GM12801 (cell line): ENCODE measurements around the gene IFNW1.
"Not testable (repeated sequence)": the region's sequence is repeated elsewhere in the genome, so short reads cannot be mapped to it uniquely, and the experiment has no call there.

ENCODE experiments used
- TF ChIP-seq, protein P1 (sequence below): IDR thresholded peaks from one replicate; pipeline ENCODE4 v1.5.1; 2011; ENCODE audit warnings: control low read depth; ENCODE audit not compliant: insufficient read length; ENCODE audit errors: extremely low read depth

The IFNW1 gene

DNA sequence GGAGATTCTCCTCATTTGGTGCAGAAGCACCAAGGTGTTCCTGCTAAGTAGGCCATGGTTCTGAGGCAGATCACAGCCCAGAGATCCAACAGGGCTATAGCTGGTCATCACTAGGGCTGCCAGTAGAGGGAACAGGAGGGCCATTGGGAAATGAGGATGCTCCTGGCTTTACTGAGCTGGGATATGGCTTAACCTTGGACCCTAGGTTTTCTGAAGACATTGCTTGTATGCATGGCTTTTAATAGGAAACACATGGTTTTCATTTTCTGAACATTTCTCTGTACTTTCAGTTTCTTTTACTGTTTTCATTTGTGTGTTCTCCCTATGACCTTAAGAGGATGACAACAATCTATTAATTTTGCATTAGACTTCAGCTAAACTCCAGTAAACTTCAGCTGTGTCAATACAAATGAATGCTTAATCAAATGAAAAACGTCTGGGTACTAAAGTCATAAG lies at the start of gene IFNW1:
Gene IFNW1 (minus strand): TSS at position 406 of the 456 bp plus-strand sequence. CDS start 262 bp downstream, at position 144.
- TF ChIP-seq, protein P1, sequence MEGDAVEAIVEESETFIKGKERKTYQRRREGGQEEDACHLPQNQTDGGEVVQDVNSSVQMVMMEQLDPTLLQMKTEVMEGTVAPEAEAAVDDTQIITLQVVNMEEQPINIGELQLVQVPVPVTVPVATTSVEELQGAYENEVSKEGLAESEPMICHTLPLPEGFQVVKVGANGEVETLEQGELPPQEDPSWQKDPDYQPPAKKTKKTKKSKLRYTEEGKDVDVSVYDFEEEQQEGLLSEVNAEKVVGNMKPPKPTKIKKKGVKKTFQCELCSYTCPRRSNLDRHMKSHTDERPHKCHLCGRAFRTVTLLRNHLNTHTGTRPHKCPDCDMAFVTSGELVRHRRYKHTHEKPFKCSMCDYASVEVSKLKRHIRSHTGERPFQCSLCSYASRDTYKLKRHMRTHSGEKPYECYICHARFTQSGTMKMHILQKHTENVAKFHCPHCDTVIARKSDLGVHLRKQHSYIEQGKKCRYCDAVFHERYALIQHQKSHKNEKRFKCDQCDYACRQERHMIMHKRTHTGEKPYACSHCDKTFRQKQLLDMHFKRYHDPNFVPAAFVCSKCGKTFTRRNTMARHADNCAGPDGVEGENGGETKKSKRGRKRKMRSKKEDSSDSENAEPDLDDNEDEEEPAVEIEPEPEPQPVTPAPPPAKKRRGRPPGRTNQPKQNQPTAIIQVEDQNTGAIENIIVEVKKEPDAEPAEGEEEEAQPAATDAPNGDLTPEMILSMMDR = no peak

DNA sequence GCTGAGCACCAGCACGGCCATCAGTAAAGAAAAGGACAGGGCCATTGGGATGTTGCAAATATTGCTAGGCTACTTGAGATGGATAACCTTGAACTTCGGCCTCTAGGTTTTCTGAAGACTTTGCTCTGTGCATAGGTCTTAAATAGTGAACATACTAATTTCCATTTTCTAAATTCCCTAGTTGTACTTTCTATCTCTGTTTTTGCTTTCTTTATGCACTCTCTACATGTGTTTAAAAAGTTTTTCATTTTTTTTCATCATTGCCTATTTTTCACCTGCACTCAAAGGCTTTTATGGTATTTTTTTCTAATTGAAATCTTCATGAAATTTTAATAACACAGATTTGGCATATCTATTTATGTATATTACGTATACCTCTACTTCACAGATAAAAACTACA lies 45.9 kb upstream of the IFNW1 start, which contains the start of gene IFNA4:
Gene IFNA4 (minus strand): TSS at position 101 of the 400 bp plus-strand sequence. CDS start 56 bp downstream, at position 45.
- TF ChIP-seq, protein P1 = not testable (repeated sequence)

DNA sequence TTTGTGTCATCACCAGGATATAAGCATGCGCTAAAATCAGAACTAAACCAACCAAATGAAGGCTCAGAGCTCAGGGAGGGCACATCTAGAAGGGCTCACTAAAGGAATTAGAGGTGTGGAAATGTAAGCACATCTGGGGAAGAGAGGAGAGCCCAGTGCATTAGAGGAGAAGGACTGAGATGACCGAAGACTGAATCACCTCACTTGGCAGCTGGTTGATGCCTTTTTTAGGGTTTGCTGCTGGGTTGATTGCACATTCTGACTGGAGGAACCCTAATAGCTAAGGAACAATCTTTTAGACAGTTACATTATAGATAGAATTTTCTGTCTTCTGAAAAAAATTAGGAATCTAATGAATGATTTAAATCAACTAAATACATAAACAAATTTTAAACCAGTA lies 33.0 kb upstream of the IFNW1 start:
- TF ChIP-seq, protein P1 = no peak

DNA sequence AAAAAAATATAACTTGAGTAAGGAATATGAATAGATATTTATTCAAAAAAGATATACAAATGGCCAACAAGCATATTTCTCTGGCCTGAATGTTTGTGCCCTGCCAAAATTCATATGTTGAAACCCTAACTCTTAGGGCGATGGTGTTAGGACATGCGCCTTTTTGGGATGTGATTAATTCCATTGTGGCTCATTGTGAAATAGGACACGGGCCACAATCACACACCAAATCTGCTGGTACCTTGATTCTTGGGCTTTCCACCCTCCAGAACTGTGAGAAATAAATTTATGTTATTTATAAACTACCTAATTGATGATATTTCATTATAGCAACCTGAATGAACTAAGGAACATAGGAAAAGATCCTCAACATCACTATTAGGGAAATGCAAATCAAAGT lies 30.5 kb upstream of the IFNW1 start:
- TF ChIP-seq, protein P1 = no peak

- TF ChIP-seq, protein P1 = no peak
Observed at GRCh38 chr9:21171351-21171750, 29.7 kb upstream of the IFNW1 start.

DNA sequence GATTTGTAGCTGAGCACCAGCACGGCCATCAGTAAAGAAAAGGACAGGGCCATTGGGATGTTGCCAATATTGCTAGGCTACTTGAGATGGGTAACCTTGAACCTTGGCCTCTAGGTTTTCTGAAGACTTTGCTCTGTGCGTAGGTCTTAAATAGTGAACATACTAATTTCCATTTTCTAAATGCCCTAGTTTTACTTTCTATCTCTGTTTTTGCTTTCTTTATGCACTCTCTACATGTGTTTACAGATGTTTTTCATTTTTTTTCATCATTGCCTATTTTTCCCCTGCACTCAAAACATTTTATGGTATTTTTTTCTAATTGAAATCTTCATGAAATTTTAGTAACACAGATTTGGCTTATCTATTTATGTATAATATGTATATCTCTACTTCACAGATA lies 24.9 kb upstream of the IFNW1 start, which contains the start of gene IFNA21:
Gene IFNA21 (minus strand): TSS at position 101 of the 400 bp plus-strand sequence. CDS start 48 bp downstream, at position 53.
- TF ChIP-seq, protein P1 = not testable (repeated sequence)

- TF ChIP-seq, protein P1 = no peak
Observed at GRCh38 chr9:21165516-21165915, 23.9 kb upstream of the IFNW1 start.
